Stimulated activated CD8-positive, alpha-beta memory T cell treated with anti-CD3 and anti-CD28 coated beads, Interleukin-7, amount 100 ng/mL, for 4 hours (primary cell): ENCODE measurements around the gene CCT7.

ENCODE experiments used
- DNase-seq, 2 donors: peaks; one replicate each; pipeline ENCODE4 v3.0.0-alpha.2; 2020; ENCODE audit warnings: low read depth in 2 of 2

CCT7 gene

GRCh38 chr2:73225513-73226360 is 8.4 kb upstream of the CCT7 start:
- DNase-seq: no peak

DNA sequence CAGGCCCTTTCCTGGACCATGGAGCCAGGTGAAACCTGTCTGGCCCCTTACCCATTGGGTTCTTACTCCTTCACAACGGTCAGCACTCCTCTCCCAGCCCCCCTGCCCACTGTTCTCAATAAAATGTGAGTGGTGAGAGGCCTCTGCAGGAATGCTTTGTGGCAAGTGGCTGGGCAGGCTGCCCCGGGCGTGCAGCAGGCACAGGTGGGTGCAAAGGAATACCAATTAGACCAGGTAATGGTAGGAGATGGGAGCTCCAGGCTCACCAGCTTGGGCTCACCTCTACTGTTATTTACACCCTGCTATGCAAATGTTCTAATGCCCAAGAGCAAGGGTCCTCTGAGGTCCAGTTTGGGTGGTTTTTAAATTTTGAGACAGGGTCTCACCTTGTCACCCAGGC is 7.0 kb upstream of the CCT7 start:
- DNase-seq: no peak

- DNase-seq: no peak
Observed at GRCh38 chr2:73228631-73229030, 5.5 kb upstream of the CCT7 start.

DNA sequence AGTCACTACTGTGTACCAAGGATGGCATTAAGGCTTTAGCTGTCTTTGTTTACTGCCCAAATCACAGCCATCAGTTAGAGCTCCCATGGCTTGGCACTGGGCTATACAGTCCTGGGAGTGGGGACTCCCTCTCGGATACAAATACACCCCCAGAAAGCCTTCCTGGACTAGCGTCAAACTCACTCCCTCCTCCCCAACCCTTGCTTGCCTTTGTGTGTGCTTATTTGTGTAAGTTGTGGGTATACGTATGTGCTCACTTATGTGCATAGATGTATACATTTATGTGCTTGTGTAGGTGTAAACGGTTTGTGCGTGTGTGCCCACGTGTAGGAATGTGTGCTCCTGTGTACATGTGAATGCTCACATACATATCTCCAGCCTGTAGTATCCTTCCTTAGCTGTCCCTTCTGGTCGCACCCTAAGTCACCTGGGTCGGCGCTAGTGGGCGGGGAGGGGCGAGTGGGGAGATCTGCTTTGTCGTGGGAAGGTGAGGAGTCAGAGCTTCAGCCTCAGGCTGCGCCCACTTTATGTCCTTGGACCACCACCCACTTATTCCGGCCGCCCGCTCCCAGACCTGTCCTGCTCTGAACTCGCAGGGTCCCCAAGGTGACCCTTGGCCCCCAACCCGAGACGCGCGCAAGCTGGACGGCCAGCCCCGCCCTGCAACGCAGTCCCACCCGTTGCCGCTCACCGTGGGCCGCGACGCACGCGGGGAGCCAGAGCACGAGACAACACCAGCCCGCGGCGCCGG is 1.5 kb upstream of the CCT7 start:
- DNase-seq: no peak

DNA sequence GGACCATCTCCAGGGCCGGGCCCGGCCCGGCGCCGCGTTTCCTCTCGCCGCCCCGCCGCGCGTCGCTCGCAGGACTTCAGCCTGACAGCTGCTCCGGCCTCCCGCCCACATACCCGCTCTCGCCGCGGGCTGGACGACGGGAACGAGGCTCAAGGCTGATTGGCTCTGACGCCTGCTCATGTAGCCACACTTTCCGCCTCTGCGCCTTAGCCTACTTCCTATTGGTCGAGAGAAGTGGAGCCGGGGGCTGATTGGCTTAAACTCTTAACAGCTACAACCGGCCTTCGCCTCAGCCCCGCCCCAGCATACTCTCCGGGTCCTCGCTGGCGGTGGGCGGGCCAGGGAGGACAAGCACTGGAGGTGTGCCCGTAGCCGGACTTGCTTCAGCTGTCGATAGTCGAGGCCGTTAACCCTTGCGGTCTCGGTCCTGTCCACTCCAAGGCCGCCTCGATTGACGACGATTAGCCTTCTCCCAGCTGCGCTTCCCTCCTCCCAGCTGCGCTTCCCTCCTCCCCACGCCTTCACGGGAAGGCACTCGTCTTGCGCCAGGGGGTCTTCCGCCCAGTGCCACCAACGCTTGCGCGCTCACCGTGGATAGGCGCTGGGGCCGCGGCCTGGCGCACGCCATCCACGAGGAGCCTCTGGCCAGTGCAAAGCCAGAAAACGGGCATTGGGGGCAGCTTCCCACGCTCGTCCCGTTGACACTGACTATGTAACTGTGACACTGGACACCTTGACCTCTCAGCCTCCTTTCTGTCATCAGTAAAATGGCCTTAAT is 765 bp upstream of the CCT7 start, which contains the start of gene PRADC1:
PRADC1 (minus strand) TSS at position 86 of the 778 bp plus-strand sequence; CDS start at position 7, 79 bp downstream.
- DNase-seq: peak; percentile 92 to 94

GRCh38 chr2:73235315-73236028 is 1.4 kb downstream of the CCT7 start:
- no peak for DNase-seq

- DNase-seq: no peak
Observed at GRCh38 chr2:73237168-73237567, 3.1 kb downstream of the CCT7 start.

GRCh38 chr2:73238149-73238548 is 4.0 kb downstream of the CCT7 start:
- DNase-seq: no peak

DNA sequence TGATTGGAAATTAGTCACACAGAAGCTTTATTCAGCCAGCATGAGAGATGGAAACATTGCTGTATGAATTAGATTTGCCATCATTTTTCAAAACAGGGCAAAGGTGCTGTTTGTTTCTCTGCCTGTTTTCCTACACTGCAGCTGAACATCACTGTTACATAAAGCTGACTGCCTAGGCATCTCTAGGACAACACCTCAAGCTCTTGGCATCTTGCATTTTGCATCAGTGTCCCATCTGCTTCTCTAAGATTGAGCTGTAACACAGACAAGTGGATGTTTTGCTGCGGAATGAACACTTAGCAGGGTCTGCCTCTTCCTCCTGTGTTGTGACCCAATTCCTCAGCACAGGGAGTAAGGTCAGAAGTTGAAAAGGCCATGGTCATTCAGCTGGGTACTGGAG is 4.9 kb downstream of the CCT7 start:
- no peak for DNase-seq

DNA sequence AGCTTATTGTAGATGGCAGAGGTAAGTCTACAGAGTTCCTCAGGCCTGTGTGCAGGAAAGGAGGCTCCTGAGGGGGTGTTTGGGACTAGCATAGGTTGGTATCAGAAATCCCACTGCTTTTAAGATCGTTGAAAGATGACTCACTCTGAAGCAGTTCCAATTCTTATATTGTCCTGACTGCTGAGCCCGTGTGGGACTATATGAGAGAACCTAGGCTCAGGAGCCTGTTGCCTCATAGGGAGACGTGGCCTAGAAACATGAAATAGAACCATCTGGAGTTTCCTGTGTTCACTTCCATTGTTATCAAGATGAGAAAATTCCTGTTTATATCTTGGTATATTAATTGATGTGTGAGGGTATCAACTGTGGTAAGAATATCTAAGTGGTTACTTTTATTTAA is 5.7 kb downstream of the CCT7 start:
- no peak for DNase-seq

GRCh38 chr2:73243884-73244570 is 9.9 kb downstream of the CCT7 start:
- DNase-seq: no peak

DNA sequence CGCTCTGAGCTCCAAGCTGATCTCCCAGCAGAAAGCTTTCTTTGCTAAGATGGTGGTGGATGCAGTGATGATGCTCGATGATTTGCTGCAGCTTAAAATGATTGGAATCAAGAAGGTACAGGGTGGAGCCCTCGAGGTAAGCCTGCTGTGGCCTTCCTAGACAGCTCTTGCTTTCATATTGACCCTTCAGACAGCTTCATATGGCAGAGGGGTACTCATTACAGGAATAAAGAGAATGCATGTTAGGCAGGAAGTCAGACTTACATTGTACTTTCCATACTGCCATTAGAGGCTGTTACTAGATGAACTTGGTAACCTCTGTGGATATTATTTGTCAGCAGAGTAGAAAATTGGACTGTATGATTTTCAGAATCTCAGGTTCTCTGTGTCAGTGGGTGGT is 10.5 kb downstream of the CCT7 start:
- no peak for DNase-seq

DNA sequence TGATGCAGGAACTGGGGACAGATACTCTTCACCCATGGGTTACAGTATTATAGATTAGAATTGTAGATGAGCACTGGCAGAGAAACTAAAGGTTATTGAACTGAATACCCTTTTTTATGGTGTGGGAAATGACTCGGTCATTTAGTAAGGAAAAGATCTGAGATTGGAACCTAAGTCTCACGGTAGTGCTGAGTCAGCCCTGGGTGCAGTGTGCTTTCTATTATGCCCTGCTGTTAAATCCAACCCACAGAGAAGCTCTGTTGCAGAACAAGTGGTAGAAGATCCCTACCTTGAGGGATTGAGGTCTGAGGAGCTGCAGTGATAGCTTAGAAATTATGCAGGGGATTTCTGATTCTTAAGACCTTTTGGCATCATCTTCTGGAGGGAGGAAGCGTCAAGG is 12.7 kb downstream of the CCT7 start:
- no peak for DNase-seq

DNA sequence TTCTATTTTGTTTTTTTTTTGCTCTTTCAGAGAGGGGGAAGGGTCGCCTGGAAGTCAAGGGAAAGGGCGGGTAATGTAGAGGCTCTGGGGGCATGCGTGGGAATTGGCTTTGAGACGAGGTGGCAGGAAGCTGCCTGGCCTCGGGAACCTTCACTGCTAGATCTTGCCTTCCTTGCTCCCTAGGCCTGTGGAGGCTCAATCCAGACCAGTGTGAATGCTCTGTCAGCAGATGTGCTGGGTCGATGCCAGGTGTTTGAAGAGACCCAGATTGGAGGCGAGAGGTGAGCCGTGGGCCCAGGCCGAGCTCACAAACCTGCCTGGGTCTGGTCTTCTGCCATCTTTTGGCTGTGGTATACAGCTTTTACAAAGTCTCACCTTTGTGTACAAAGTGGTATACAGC is 15.5 kb downstream of the CCT7 start:
- no peak for DNase-seq

DNA sequence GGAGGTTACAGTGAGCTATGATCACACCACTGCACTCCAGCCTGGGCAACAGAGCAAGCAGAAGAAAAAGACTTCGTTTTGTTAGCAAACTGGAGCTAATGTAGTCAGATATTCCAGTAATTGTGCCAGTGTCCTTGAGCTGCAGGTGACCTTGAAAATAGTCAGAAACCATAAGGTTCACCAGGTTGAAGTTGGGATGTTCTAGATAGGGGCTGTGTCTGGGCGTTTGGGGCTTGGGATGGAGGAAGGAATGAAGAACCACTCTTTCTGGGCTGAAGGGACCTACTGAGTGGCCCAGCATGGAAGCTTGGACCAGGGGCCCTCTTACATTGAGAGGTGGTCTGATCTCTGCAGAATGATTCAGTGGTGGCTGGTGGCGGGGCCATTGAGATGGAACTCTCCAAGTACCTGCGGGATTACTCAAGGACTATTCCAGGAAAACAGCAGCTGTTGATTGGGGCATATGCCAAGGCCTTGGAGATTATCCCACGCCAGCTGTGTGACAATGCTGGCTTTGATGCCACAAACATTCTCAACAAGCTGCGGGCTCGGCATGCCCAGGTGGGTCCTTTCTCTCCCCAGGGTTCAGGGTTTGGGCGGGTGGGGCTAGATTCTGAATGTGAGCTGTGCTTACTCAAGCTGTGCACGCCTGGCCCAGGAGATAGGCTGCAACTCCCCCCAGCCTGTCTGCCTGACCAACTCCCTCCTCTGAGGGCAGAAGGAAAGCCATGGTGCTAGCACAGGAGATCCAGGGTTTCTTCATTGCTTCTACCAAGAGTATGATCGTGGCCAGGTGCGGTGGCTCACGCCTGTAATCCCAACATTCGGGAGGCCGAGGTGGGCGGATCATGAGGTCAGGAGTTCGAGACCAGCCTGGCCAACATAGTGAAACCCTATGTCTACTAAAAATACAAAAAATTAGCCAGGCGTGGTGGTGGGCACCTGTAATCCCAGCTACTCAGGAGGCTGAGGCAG is 17.1 kb downstream of the CCT7 start:
- DNase-seq: no peak

DNA sequence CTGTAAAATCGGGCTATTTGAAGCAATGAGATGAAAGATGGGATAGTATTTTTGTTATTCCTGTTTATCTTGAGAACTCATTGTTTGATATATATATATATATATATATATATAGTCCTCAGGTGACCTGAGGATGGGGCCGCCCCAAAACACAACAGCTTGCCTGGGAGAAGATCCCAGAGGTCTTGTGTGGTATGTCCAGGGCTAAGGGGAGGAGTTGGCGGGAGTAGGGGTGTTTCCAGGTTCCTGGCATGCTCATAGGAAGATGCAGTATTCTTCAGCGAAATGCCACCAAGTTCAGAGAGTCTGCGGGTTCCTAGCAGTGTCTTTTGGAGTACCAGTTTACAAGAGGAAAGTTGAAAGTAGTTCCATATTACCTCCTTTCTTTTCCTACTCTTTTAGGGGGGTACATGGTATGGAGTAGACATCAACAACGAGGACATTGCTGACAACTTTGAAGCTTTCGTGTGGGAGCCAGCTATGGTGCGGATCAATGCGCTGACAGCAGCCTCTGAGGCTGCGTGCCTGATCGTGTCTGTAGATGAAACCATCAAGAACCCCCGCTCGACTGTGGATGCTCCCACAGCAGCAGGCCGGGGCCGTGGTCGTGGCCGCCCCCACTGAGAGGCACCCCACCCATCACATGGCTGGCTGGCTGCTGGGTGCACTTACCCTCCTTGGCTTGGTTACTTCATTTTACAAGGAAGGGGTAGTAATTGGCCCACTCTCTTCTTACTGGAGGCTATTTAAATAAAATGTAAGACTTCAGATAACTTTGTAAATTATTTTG is 18.3 kb downstream of the CCT7 start:
- DNase-seq: no peak

GRCh38 chr2:73253400-73253799 is 19.3 kb downstream of the CCT7 start:
- no peak for DNase-seq

DNA sequence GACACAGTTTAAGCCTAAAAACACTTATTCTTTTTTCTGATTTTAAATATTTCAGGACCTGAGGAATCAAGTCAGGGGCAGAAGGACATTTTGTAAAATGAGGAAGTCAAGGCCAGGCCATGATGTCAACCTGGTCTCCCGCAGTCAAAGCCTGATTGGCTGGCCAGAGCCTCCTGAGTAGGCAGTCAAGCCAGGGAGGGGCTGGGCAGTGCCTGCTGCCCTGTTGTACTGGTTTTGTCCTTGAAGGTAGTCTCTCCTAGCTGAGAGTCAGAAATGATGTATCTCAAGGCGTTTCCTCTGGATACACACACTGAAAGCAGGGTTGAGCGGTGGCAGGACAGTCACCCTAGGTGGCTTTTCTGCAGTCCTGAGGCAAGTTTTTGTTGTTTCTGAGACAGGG is 19.8 kb downstream of the CCT7 start:
- DNase-seq: no peak
